NCI-H1694 treated with DMSO at 0.1 percent for 48 hours (cell line): ENCODE results near the gene MLC1.

Experiments
- DNase-seq: peaks from one replicate; lab custom pipeline; 2025; lab: John Stamatoyannopoulos, UW

The MLC1 gene

GRCh38 chr22:50015451-50016307 is 69.5 kb downstream of the MLC1 start:
- no peak for DNase-seq

- DNase-seq, result no peak
These were observed 70.4 kb downstream of the MLC1 start for GRCh38 chr22:50014655-50015401.

GRCh38 chr22:50014053-50014501 is 71.1 kb downstream of the MLC1 start:
- no peak for DNase-seq

GRCh38 chr22:50012211-50013181 is 72.7 kb downstream of the MLC1 start, which contains the start of gene IL17REL:
Gene IL17REL, minus strand, starts transcription at chr22:50012765. Its CDS starts 119 bp downstream, at chr22:50012646.
- no peak for DNase-seq

GRCh38 chr22:50011447-50012210 is 73.6 kb downstream of the MLC1 start:
- no peak for DNase-seq

- no peak for DNase-seq
These were observed 74.4 kb downstream of the MLC1 start for GRCh38 chr22:50010676-50011446.

GRCh38 chr22:50009765-50010675 is 75.2 kb downstream of the MLC1 start:
- no peak for DNase-seq
